GM10248 (cell line): Measurements from ENCODE around the gene NALCN.

Source experiments
- CTCF ChIA-PET: fragments of 300-600 bp; sonication (Branson Sonifier 250); formaldehyde crosslinking; extraction: SDS; loops from one replicate; lab custom pipeline; 2021; ENCODE audit warnings: antibody characterized with exemption; lab: Yijun Ruan, JAX
- POLR2A ChIA-PET: fragments of 350-650 bp; sonication (Branson Sonifier 250); formaldehyde crosslinking; extraction: SDS; loops from one replicate; lab custom pipeline; 2020; ENCODE audit warnings: antibody characterized with exemption; lab: Yijun Ruan, JAX
- DNase-seq: peaks from one replicate; pipeline ENCODE4 v3.0.0; 2012; ENCODE audit errors: extremely low spot score
- TF ChIP-seq, protein P1 (sequence below): IDR thresholded peaks from 2 replicates; pipeline ENCODE4 v1.5.1; 2012; ENCODE audit warnings: mild to moderate bottlenecking, low read depth; ENCODE audit errors: extremely low read depth, missing control alignments, control extremely low read depth

The NALCN gene

DNA sequence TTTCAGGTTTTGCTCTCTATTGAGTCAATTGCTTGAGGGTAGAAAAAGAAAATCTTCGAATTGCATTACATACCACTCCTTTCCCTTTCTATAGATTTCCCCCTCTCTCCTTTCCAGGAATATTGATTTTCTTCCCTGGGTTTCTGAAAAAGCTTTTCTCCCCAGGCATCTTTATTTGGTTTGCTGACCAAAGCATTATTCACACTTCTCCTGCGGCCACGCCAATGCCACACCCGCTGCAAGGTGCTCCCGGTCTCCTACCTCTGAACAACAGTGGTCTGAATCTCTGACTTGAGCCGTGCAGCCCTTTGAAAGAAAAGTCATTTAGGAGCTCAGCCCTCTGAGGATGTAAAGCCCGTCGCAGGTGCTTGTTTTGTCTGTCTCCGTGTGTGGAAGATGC is 390.8 kb downstream of the NALCN start:
- ChIA-PET CTCF (no interaction called here), POLR2A (interaction anchor here (0.6 kb wide), 1 partner anchor 1732 kb away, joined by 4 read pairs; no protein-coding TSS in a partner anchor)
- TF ChIP-seq, protein P1, sequence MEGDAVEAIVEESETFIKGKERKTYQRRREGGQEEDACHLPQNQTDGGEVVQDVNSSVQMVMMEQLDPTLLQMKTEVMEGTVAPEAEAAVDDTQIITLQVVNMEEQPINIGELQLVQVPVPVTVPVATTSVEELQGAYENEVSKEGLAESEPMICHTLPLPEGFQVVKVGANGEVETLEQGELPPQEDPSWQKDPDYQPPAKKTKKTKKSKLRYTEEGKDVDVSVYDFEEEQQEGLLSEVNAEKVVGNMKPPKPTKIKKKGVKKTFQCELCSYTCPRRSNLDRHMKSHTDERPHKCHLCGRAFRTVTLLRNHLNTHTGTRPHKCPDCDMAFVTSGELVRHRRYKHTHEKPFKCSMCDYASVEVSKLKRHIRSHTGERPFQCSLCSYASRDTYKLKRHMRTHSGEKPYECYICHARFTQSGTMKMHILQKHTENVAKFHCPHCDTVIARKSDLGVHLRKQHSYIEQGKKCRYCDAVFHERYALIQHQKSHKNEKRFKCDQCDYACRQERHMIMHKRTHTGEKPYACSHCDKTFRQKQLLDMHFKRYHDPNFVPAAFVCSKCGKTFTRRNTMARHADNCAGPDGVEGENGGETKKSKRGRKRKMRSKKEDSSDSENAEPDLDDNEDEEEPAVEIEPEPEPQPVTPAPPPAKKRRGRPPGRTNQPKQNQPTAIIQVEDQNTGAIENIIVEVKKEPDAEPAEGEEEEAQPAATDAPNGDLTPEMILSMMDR: no peak
- DNase-seq: no peak

DNA sequence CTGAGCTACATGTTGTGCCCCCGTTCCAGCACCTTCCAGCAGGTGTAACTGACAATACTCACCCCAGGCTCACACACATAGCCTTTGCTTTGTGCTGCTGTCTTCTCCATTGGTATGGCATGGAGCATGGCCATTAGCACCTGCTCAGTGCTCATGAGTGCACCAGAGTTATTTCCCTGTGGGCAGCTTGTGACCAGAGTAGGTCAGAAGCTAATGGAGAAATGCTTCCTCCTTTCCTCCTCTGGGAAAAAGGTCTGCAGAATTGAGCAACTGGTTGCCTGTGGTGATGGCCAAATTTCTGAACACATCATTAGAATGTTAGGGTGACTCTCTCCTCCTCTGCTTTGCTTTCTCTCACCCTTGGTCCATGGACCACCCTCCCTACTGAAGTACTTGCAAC is 397.2 kb downstream of the NALCN start:
- POLR2A ChIA-PET: interaction anchor here (0.6 kb wide), 1 partner anchor 1089 kb away, joined by 3 read pairs; no protein-coding TSS in a partner anchor
- TF ChIP-seq, protein P1: no peak
- no peak for DNase-seq
- CTCF ChIA-PET: no interaction called here

DNA sequence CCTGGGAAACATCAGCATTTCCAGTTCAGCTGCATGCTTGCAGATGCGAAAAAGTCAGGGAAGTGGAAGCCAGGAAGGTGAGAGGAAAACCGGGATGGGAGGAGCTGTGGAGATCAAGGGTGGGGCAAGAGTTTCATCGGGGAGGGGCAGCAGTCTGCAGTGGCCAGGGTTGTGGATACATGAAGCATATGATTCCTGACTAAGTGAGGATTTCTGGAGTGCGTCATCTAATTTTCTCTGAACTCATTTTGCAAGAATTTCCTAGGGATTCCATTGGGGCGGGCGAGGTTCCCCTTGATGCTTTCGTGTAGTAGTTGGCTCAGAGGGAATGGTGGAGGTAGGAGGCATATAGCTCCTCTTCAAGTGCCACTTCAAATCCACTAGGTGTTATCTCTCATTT is 397.6 kb downstream of the NALCN start:
- CTCF ChIA-PET: no interaction called here
- DNase-seq: no peak
- POLR2A ChIA-PET: no interaction called here
- TF ChIP-seq, protein P1: no peak

DNA sequence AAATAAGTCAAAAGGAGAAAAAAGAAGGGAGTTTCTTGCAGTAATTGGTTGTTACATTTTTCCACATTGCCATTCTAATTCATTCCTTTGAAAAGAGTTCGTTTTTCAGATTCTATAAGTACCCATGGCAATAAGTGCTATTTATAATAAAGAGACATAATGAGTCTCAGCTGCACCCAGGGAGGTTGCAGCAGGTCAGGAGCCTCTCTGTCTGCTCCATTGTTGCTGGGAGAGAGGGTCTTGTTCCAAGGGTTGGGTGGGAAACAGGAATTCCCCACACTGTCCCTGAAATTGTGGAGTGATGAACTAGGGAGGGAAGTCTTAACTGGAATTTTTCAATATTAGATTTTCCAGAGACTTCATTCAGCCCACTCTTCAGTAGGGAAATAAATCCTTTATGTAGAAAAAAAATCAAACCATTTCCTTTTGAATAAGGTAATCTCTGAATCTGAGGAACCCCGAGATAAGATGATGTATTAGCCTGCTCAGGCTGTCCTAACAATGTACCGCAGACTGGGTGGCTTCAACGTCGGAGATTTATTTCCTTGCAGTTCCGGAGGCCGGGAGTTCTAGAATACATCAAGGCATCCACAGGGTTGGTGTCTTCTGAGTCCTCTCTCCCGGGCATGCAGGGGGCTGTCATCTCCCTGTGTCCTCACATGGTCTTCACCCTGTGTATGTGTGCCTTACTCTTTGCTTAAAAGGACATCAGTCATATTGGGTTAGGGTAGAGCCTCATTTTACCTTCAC is 399.0 kb downstream of the NALCN start:
- POLR2A ChIA-PET: no interaction called here
- TF ChIP-seq, protein P1: no peak
- DNase-seq: no peak
- CTCF ChIA-PET: interaction anchor here (1.1 kb wide), 1 partner anchor 17 kb away, joined by 3 read pairs; no protein-coding TSS in a partner anchor

DNA sequence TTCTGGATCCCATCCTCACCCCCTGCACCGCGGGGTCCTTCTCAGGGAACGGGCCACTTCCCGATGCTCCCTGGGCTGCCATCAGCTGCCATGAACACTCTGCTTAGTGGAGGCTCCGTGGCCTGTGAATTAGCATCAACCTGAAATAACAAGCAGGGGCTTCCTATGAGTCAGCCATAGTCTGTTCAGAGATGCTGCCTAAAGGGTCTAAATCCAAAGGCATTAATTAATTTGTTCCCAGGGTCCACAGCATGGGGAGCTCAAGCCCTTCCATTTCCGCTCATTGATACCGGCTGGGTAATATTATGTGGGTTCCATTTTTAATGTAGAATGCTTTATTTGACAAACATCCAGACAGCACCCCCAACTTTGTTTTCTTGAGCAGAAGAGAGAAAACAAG is 399.8 kb downstream of the NALCN start:
- DNase-seq: no peak
- TF ChIP-seq, protein P1: no peak
- ChIA-PET POLR2A (no interaction called here), CTCF (interaction anchor here (1.1 kb wide), 1 partner anchor 18 kb away, joined by 3 read pairs; no protein-coding TSS in a partner anchor)

DNA sequence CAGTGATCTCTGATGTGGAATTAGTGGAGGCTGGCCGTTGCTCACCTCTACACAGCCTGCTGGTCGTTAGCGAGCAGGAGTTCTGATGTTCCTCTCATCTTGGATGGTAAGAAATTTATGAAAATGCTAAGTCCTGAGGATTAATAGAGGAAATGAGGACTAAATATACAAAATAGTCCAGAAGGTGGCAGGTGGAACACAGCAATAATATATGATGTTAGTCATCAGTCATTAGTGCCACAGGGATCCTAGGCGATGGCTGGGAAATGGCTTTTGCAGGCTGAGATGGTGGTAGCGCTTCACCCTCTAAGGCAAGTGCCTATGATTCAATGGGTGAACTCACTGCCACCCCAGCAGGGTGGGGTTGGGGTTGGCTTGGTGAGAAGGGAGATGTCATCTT is 403.1 kb downstream of the NALCN start:
- ChIA-PET POLR2A (no interaction called here), CTCF (interaction anchor here (1.6 kb wide), 1 partner anchor 24 kb away, joined by 3 read pairs; no protein-coding TSS in a partner anchor)
- no peak for DNase-seq
- TF ChIP-seq, protein P1: no peak

DNA sequence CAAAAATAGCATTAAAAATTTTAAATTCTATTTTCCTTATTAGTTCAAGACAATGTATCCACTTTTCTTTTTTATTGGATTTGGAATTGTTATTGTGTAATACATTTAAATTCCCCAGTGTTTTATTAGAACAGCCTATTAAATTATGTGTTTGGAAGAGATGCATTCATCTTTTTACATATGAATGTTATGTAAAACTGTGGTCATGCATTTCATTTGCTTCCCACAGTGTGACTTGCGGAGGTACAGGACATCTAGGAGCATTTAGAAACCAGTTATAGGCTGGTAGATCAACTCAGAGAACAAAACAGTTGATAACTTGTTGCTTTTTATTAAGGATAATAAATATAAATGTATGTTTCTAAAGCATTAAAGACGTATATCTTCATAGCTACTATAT is 406.2 kb downstream of the NALCN start:
- ChIA-PET POLR2A (no interaction called here), CTCF (no interaction called here)
- TF ChIP-seq, protein P1: no peak
- DNase-seq: no peak
